Esophagus squamous epithelium (tissue), 5 donors: ENCODE results near the gene HOXD4. TPM values are rescaled to one million over a fixed set of nuclear protein-coding genes. Genes with fewer than 3 reads are reported as not detected.

Source experiments
- DNase-seq: peaks from one replicate; lab custom pipeline; 2025; lab: John Stamatoyannopoulos, UW
- H3K27ac ChIP-seq, 4 donors: fragments of 200-600 bp; sonication (generic); one replicate each; pipeline ENCODE4 v1.5.1; 2016 to 2019; ENCODE audit warnings: mild to moderate bottlenecking in 1 of 4
- H3K27me3 ChIP-seq, 4 donors: fragments of 200-600 bp; sonication (generic); 1 replicate in 3 of 4; 2 replicates in 1 of 4; pipeline versions ENCODE4 v1.5.1 to v1.6.0; 2017 to 2021; ENCODE audit warnings: antibody characterized with exemption in 1 of 4
- H3K36me3 ChIP-seq, 3 donors: fragments of 200-600 bp; sonication (generic); one replicate each; pipeline ENCODE4 v1.5.1; 2016 to 2019
- H3K4me1 ChIP-seq, 3 donors: fragments of 200-600 bp; sonication (generic); one replicate each; pipeline ENCODE4 v1.5.1; 2017 to 2019
- H3K4me3 ChIP-seq, 4 donors: fragments of 200-600 bp; sonication (generic); 1 replicate in 3 of 4; 2 replicates in 1 of 4; pipeline ENCODE4 v1.5.1; 2016 to 2019; ENCODE audit warnings: mild to moderate bottlenecking in 2 of 4, moderate library complexity in 1 of 4
- H3K9me3 ChIP-seq, 3 donors: fragments of 200-600 bp; sonication (generic); one replicate each; pipeline ENCODE4 v1.5.1; 2016 to 2019
- CTCF ChIP-seq, 6 experiments: fragments of 450-650 bp in 4 of 6; fragments of 200-600 bp in 2 of 6; sonication (generic) in 2 of 6; IDR thresholded peaks; one replicate each; pipeline ENCODE4 v1.5.1; 2016 to 2019; ENCODE audit warnings: antibody characterized with exemption in 6 of 6, mild to moderate bottlenecking in 4 of 6, moderate library complexity in 4 of 6
- POLR2A ChIP-seq, 4 donors: fragments of 450-650 bp; IDR thresholded peaks; one replicate each; pipeline ENCODE4 v1.6.1; 2017; ENCODE audit warnings: antibody characterized with exemption in 4 of 4, mild to moderate bottlenecking in 4 of 4, moderate library complexity in 3 of 4
- WGBS, 2 donors: methylation state at CpG; one replicate each; pipeline ENCODE4 v1.1.5; 2018; 5-methylcytosine and 5-hydroxymethylcytosine counted together
- intact Hi-C: fragments of 100-400 bp; cut with DNase I; formaldehyde crosslinking; loops from one replicate; pipeline ENCODE4 v1.15.0; 2022
- total RNA-seq, 4 donors: library from RNA; depleted of rRNA; stranded (reverse); fragments of >200 nt; gene quantifications; one replicate each; pipeline ENCODE4 v1.1.0, GENCODE V29; 2016
- donor health status: DM: yes; HTN: yes; CAD: no.

The HOXD4 gene
- total RNA-seq, 4 donors from 2014 or later: 0.31 to 2.5 TPM; not detected in 2

- WGBS, 2 donors: 14 to 17% methylated on average over 6 to 8 of the region's 12 CpGs
- H3K27ac ChIP-seq: no peak overlapping the region
- TF ChIP-seq CTCF (IDR thresholded peaks at IDR 0.05) (no peak), POLR2A (IDR thresholded peaks at IDR 0.05) (no peak)
- H3K4me1 ChIP-seq: peaks cover 15 to 53% (median 21%) of the 10 kb centered on the region in 3 donors
- no peak overlapping the region for H3K4me3 ChIP-seq
- intact Hi-C loops: no loop called here
- H3K27me3 ChIP-seq: peaks cover 41 to 100% (median 65%) of the 10 kb centered on the region in 4 donors
- H3K36me3 ChIP-seq: no peaks in the 10 kb centered on the region
- no peak for DNase-seq
- H3K9me3 ChIP-seq: no peaks in the 10 kb centered on the region
These were observed 12.3 kb downstream of the HOXD4 start for GRCh38 chr2:176163672-176164056.

GRCh38 chr2:176164201-176164600 is 12.9 kb downstream of the HOXD4 start:
- TF ChIP-seq CTCF (IDR thresholded peaks at IDR 0.05): no peak
- no peak for TF ChIP-seq POLR2A (IDR thresholded peaks at IDR 0.05)
- Histone ChIP-seq H3K9me3 (no peaks in the 10 kb centered on the region), H3K36me3 (no peaks in the 10 kb centered on the region), H3K4me1 (peaks cover 12 to 48% (median 16%) of the 10 kb centered on the region in 3 donors), H3K27ac (no peak overlapping the region), H3K27me3 (peaks cover 38 to 100% (median 59%) of the 10 kb centered on the region in 4 donors), H3K4me3 (peak overlapping the region in 1 of 4 donors; percentile 12)
- WGBS, 2 donors: 26 to 29% methylated on average over 13 of the region's 13 CpGs
- intact Hi-C loops: no loop called here
- no peak for DNase-seq

GRCh38 chr2:176164611-176165369 is 13.4 kb downstream of the HOXD4 start:
- 22 to 32% methylated on average over 10 to 29 of the region's 52 CpGs for WGBS, 2 donors
- no peak for DNase-seq
- Histone ChIP-seq H3K27me3 (peaks cover 33 to 100% (median 54%) of the 10 kb centered on the region in 4 donors), H3K27ac (no peak overlapping the region), H3K4me3 (peak overlapping the region in 1 of 4 donors; percentile 12), H3K4me1 (peaks cover 6 to 42% (median 10%) of the 10 kb centered on the region in 3 donors), H3K9me3 (no peaks in the 10 kb centered on the region), H3K36me3 (no peaks in the 10 kb centered on the region)
- no peak for TF ChIP-seq POLR2A (IDR thresholded peaks at IDR 0.05)
- intact Hi-C loops: no loop called here

GRCh38 chr2:176165370-176166050 is 14.2 kb downstream of the HOXD4 start:
- DNase-seq: no peak
- intact Hi-C loops: no loop called here
- no peak overlapping the region for H3K27ac ChIP-seq
- TF ChIP-seq CTCF (IDR thresholded peaks at IDR 0.05): no peak
- TF ChIP-seq POLR2A (IDR thresholded peaks at IDR 0.05): no peak
- H3K27me3 ChIP-seq: peaks cover 27 to 100% (median 48%) of the 10 kb centered on the region in 4 donors
- WGBS, 2 donors: 27 to 28% methylated on average over 5 to 16 of the region's 26 CpGs
- peaks cover under 1 to 35% (median 3%) of the 10 kb centered on the region in 3 donors for H3K4me1 ChIP-seq
- H3K4me3 ChIP-seq: no peak overlapping the region
- no peaks in the 10 kb centered on the region for H3K36me3 ChIP-seq
- no peaks in the 10 kb centered on the region for H3K9me3 ChIP-seq

- no peak overlapping the region for H3K27ac ChIP-seq
- TF ChIP-seq POLR2A (IDR thresholded peaks at IDR 0.05) (no peak), CTCF (IDR thresholded peaks at IDR 0.05) (no peak)
- 23 to 28% methylated on average over 2 of the region's 2 CpGs for WGBS, 2 donors
- H3K36me3 ChIP-seq: no peaks in the 10 kb centered on the region
- DNase-seq: no peak
- H3K9me3 ChIP-seq: no peaks in the 10 kb centered on the region
- H3K4me3 ChIP-seq: no peak overlapping the region
- H3K27me3 ChIP-seq: peaks cover 23 to 100% (median 48%) of the 10 kb centered on the region in 4 donors
- H3K4me1 ChIP-seq: peaks cover 0 to 27% (median 0%) of the 10 kb centered on the region in 3 donors
- intact Hi-C loops: no loop called here
These were observed 14.9 kb downstream of the HOXD4 start for GRCh38 chr2:176166272-176166671.
